Activated T-cell treated with anti-CD3 and anti-CD28 coated beads, Interleukin-2, amount 50 U/mL, for 4 hours (primary cell): ENCODE measurements around the gene COPG2. TPM values are rescaled to one million over a fixed set of nuclear protein-coding genes. Genes with fewer than 3 reads are reported as not detected.

ENCODE experiments used
- ATAC-seq, 2 donors: fragments of 200-7000 bp; cut with Tn5 transposase; one replicate each; pipeline ENCODE4 v1.10.0; 2021
- DNase-seq: peaks from one replicate; pipeline ENCODE4 v3.0.0-alpha.2; 2020
- H3K27me3 Mint-ChIP-seq: one replicate; pipeline ENCODE4 v1.8.0; 2021; ENCODE audit warnings: low read depth, mixed read lengths
- H3K36me3 Mint-ChIP-seq: one replicate; pipeline ENCODE4 v1.8.0; 2022; ENCODE audit warnings: mixed read lengths; ENCODE audit not compliant: insufficient read depth
- H3K4me1 Mint-ChIP-seq: one replicate; pipeline ENCODE4 v1.8.0; 2021; ENCODE audit warnings: low read depth, mixed read lengths
- H3K4me3 Mint-ChIP-seq: one replicate; pipeline ENCODE4 v1.8.0; 2021; ENCODE audit warnings: mild to moderate bottlenecking, moderate library complexity, mixed read lengths
- H3K9me3 Mint-ChIP-seq: one replicate; pipeline ENCODE4 v1.8.0; 2021; ENCODE audit warnings: mixed read lengths
- total RNA-seq, 3 donors: library from RNA; stranded (reverse); gene quantifications; one replicate each; pipeline ENCODE4 v1.2.1, GENCODE V29; 2021

COPG2 gene
- total RNA-seq, 3 donors from 2014 or later, result 13.9 to 16.2 (median 15.4) TPM

GRCh38 chr7:130490311-130490791 lies 178.2 kb downstream of the COPG2 start:
- Mint-ChIP-seq H3K4me3 (no peak overlapping the region), H3K36me3 (no peaks in the 10 kb centered on the region), H3K27me3 (peaks cover 62% of the 10 kb centered on the region), H3K9me3 (no peaks in the 10 kb centered on the region), H3K4me1 (peaks cover 31% of the 10 kb centered on the region)
- DNase-seq, result no peak
- no peak for ATAC-seq

GRCh38 chr7:130489140-130489983 lies 179.2 kb downstream of the COPG2 start:
- Mint-ChIP-seq H3K4me3 (no peak overlapping the region), H3K4me1 (peaks cover 35% of the 10 kb centered on the region), H3K36me3 (no peaks in the 10 kb centered on the region), H3K9me3 (no peaks in the 10 kb centered on the region), H3K27me3 (peaks cover 69% of the 10 kb centered on the region)
- no peak for ATAC-seq
- no peak for DNase-seq

GRCh38 chr7:130488392-130489139 lies 180.0 kb downstream of the COPG2 start:
- no peak overlapping the region for H3K4me3 Mint-ChIP-seq
- ATAC-seq (no peak), DNase-seq (no peak)
- peaks cover 35% of the 10 kb centered on the region for H3K4me1 Mint-ChIP-seq
- H3K36me3 Mint-ChIP-seq, result no peaks in the 10 kb centered on the region
- peaks cover 64% of the 10 kb centered on the region for H3K27me3 Mint-ChIP-seq
- H3K9me3 Mint-ChIP-seq, result no peaks in the 10 kb centered on the region

- ATAC-seq (no peak), DNase-seq (no peak)
- Mint-ChIP-seq H3K27me3 (peaks cover 62% of the 10 kb centered on the region), H3K4me1 (peaks cover 26% of the 10 kb centered on the region), H3K9me3 (no peaks in the 10 kb centered on the region), H3K36me3 (no peaks in the 10 kb centered on the region), H3K4me3 (peak overlapping the region; percentile 83)
Measured at GRCh38 chr7:130486954-130487436, 181.6 kb downstream of the COPG2 start.

DNA sequence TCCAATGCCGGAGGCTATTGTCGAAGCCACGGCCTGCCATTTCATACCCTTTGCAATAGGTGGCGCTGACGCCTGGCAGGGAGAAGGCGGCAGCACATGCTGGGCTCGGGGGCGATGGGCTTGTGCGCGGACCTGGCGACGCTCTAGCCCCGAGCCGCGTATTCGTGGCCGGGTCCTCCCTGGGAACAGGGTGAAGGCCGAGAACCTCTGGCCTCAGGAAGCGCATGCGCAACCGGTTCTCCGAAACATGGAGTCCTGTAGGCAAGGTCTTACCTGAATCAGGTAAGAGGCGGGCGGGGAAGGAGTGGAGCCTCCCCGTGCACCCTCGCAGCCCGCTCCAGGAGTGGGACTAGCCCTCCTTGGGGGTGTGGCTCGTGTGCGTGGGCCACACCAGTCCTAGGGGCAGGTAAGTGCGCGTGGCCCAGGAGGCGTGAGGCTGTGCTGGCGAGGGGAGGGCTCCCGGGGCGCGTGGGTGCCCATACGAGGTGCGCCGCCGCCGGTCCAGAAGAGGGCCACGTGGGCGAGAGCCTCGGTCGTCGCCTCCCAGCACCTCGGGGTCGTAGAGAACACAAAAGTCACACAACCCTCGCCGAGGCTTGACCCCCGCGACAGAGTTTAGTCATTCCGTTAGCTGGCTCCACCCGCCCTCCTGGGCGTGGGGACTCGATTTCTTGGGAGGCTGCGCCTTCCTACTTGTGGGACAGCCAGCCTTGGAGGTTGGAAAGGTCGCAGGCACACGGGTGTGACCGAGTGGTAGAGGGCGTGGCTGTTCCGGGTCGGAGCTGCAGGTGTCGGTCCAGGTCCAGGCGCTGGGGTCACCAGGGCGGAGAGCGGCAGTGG lies 182.2 kb downstream of the COPG2 start:
- DNase-seq (peak; percentile 51), ATAC-seq (peak; percentile 75 to 78)
- Mint-ChIP-seq H3K27me3 (peaks cover 63% of the 10 kb centered on the region), H3K36me3 (no peaks in the 10 kb centered on the region), H3K4me1 (peaks cover 23% of the 10 kb centered on the region), H3K9me3 (no peaks in the 10 kb centered on the region), H3K4me3 (peak overlapping the region; percentile 83)

GRCh38 chr7:130485734-130486113 lies 182.8 kb downstream of the COPG2 start:
- no peak for DNase-seq
- no peak for ATAC-seq
- H3K27me3 Mint-ChIP-seq, result peaks cover 59% of the 10 kb centered on the region
- peak overlapping the region; percentile 83 for H3K4me3 Mint-ChIP-seq
- no peaks in the 10 kb centered on the region for H3K9me3 Mint-ChIP-seq
- peaks cover 18% of the 10 kb centered on the region for H3K4me1 Mint-ChIP-seq
- no peaks in the 10 kb centered on the region for H3K36me3 Mint-ChIP-seq

DNA sequence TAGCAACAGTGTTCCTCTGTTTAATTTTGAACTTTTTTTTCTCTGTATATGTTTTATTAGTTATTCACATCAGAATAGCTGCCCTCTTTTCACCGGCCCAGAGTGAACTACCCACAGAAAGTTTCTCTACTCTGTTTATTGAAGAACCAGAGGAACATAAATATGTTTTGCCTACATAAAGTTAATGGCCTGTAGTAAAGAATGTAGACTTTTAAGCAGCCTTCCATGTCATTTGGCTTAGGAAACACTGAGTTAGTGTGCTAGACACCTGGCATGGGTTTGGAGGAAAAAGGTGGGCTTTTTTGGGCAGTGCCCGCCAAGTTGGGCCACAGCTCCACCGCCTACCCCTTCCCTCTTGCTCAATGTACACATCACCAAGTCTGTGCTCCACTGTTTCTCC lies 185.5 kb downstream of the COPG2 start:
- no peak for DNase-seq
- no peaks in the 10 kb centered on the region for H3K36me3 Mint-ChIP-seq

DNA sequence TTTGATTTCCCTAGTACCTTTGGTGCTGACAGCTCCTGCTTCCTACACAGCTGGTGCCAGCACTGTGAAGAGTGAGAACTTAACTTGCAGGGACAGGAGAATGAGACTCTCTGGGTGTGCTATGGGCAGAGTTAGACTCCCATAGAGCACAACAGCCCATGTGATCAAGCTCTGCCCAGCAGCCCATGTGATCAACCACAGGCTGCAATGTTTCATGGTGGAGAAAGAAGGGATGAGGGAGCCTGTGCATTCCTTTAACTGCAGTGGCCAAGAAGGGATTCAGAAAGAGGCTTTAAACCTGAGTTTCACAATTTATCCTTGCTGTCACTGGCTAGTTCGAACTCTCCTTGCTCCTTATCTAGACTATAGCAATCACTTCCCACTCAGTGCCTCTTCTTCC lies 186.7 kb downstream of the COPG2 start:
- Mint-ChIP-seq H3K36me3 (no peaks in the 10 kb centered on the region), H3K9me3 (no peaks in the 10 kb centered on the region), H3K4me3 (no peak overlapping the region), H3K4me1 (peaks cover 15% of the 10 kb centered on the region), H3K27me3 (peaks cover 46% of the 10 kb centered on the region)
- ATAC-seq (no peak), DNase-seq (no peak)

More for the DNA sequence above, 185.5 kb downstream of the COPG2 start:
- Mint-ChIP-seq H3K4me1 (peaks cover 18% of the 10 kb centered on the region), H3K27me3 (peaks cover 51% of the 10 kb centered on the region), H3K4me3 (no peak overlapping the region), H3K9me3 (no peaks in the 10 kb centered on the region)
- no peak for ATAC-seq

DNA sequence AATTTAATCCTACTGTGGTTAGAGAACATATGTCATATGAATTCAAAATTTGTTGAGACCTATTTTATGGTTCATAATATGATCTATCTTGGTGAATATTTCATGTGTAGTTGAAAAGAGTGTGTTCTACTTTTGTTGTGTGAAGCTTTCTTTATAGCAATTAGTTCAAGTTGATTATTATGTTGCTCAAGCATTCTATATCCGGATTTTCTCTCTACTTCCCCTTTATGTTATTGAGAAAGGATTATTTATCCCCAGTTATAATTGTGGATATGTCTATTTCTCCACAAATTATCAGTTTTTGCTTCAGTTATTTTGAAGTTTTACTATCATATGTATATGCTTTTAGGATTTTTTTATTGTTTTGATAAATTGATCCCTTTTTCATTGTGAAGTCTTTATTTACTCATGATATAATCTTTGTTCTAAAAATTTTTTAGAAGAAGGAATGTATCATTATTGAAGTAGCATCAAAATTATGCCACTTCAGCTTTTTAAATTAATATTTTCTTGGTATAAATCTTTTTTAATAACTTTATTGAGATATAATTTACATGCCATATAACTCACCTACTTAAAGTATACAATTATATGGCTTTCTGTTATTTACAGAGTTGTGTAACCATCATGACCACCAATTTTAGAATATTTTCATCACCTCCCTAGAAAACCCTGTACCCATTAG lies 188.7 kb downstream of the COPG2 start:
- no peaks in the 10 kb centered on the region for H3K9me3 Mint-ChIP-seq
- H3K36me3 Mint-ChIP-seq, result no peaks in the 10 kb centered on the region
- peaks cover 36% of the 10 kb centered on the region for H3K27me3 Mint-ChIP-seq
- ATAC-seq (no peak), DNase-seq (no peak)
- no peak overlapping the region for H3K4me3 Mint-ChIP-seq
- no peaks in the 10 kb centered on the region for H3K4me1 Mint-ChIP-seq

DNA sequence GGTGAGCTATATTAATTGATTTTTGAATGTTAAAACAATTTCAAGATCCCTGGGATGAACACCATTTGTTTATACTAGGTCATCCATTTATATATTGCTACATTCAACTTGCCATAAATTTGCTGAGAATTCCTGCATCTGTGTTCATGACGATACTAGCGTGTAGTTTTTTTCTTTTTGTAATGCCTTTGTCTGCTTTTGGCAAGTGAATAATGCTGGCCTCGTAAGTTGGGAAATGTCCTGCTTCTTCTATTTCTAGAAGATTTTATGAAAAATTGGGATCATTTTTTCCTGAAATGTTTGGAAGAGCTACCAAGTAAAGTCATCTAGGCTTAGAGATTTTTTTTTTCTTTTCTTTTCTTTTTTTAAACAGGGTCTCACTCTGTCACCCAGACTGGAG lies 189.6 kb downstream of the COPG2 start:
- H3K4me1 Mint-ChIP-seq, result no peaks in the 10 kb centered on the region
- ATAC-seq, result no peak

DNA sequence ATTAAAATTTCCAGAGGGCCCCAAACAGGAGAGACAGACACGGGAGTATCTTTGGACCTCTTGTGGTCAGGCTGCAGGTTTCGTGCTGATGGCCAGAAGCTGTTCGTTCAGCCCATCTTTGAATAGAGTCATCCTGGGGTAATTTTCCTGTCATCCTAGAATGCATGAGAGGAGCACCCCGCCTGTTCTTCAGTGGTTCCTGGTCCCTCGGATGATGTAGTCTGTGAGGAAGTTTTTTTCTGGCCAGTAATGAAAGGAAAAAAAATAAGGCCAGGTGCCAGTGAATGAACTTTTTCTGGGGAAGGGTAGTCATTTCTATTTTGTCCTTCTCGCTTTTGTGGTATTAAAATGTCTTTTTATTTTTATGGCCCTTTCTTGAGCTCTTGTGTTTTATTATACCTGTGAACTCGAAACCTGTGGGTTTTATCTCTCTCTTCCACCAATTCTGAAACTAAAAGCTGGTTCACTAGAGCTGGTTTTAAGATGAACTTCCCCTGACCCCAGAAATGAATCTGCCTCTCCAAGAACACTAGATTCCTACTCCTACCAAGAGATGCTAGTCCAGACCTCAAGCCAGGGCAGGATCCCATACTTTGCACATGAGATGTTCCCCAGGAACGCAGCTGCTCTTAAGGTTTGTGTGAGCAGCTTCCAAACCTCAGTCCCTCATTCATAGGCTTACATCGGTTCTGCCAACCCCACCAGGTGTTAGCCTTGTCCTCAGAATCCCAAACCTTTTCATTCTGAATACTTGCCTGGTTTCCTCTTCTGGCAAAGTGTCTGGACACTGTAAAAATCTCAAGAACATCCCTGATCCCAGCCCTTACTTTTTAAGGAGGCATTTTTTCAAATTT lies 192.0 kb downstream of the COPG2 start:
- Mint-ChIP-seq H3K4me3 (no peak overlapping the region), H3K9me3 (no peaks in the 10 kb centered on the region), H3K27me3 (peaks cover 12% of the 10 kb centered on the region), H3K4me1 (no peaks in the 10 kb centered on the region), H3K36me3 (no peaks in the 10 kb centered on the region)
- DNase-seq (no peak), ATAC-seq (peak in 1 of 2 donors; percentile 48)

More for the DNA sequence above, 189.6 kb downstream of the COPG2 start:
- no peak for DNase-seq
- Mint-ChIP-seq H3K9me3 (no peaks in the 10 kb centered on the region), H3K36me3 (no peaks in the 10 kb centered on the region), H3K4me3 (no peak overlapping the region), H3K27me3 (peaks cover 30% of the 10 kb centered on the region)

GRCh38 chr7:130475776-130476175 lies 192.8 kb downstream of the COPG2 start:
- Mint-ChIP-seq H3K4me3 (no peak overlapping the region), H3K9me3 (no peaks in the 10 kb centered on the region), H3K27me3 (peaks cover 14% of the 10 kb centered on the region), H3K36me3 (no peaks in the 10 kb centered on the region), H3K4me1 (no peaks in the 10 kb centered on the region)
- ATAC-seq (no peak), DNase-seq (no peak)

DNA sequence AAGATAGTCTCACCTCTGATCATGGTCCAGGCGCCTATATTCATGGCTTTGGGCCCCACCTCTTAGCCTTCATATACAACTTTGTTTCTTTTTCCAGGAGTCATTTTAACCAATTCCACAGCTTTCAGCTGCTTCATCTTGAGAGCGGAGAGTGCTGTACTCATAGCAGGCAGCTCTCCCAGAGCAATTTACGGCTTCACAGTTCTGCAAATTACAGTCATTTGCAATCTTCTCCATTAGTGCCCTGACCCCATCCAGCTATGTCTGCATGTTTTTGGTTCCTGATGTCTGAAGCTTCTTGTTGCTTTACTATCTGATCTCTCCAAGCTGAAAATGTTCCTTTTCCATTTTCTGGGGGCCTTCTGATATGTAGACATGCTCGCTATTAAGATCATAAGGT lies 194.7 kb downstream of the COPG2 start:
- Mint-ChIP-seq H3K27me3 (peaks cover 13% of the 10 kb centered on the region), H3K36me3 (no peaks in the 10 kb centered on the region)

More for the DNA sequence above, 194.7 kb downstream of the COPG2 start:
- DNase-seq (no peak), ATAC-seq (no peak)
- no peak overlapping the region for H3K4me3 Mint-ChIP-seq
- H3K4me1 Mint-ChIP-seq, result no peaks in the 10 kb centered on the region
- no peaks in the 10 kb centered on the region for H3K9me3 Mint-ChIP-seq
